ENCODE data around the gene PRKN.

- no peak for TF ChIP-seq CTCF (IDR thresholded peaks at IDR 0.05)
- no peak for TF ChIP-seq POLR2A (IDR thresholded peaks at IDR 0.05)
Measured at GRCh38 chr6:162100096-162100495, 627.5 kb downstream of the PRKN start.

Measured in thyroid gland (tissue), 4 donors.